Jurkat, Clone E6-1 (cell line): Measurements from ENCODE around the gene PDCD7.
A peak's percentile ranks its signal among the peaks of the same experiment; 100 is the strongest.
"Not testable (repeated sequence)": the region's sequence is repeated elsewhere in the genome, so short reads cannot be mapped to it uniquely, and the experiment has no call there.

Experiments
- DNase-seq: peaks from one replicate; pipeline ENCODE4 v3.0.0-alpha.2; 2011; ENCODE audit warnings: low read depth, low spot score
- H3K4me3 ChIP-seq: 2 replicates; pipeline ENCODE4 v1.5.1; 2011; ENCODE audit warnings: mild to moderate bottlenecking, low read length, control low read depth, moderate library complexity

Gene PDCD7

GRCh38 chr15:65134538-65134937 is 930 bp upstream of the PDCD7 start:
- peak overlapping the region; percentile 69 for H3K4me3 ChIP-seq
- DNase-seq = no peak

GRCh38 chr15:65132878-65133547 is 595 bp downstream of the PDCD7 start:
- DNase-seq = no peak
- H3K4me3 ChIP-seq = peak overlapping the region; percentile 69

DNA sequence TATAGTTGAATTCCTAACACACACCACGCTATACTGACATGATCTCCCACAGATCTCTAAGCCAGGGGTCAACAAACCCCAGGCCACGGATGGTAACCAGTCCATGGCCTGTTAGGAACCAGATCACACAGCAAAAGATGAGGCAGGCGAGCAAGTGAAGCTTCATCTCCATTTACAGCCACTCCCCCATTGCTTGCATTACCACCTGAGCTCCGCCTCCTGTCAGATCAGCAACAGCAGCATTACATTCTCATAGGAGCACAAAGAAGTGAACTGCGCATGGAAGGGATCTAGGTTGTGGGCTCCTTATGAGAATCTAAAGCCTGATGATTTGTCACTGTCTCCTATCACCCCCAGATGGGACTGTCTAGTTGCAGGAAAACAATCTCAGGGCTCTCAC is 2.7 kb downstream of the PDCD7 start:
- H3K4me3 ChIP-seq = no peak overlapping the region
- DNase-seq = no peak

- no peak overlapping the region for H3K4me3 ChIP-seq
- DNase-seq = no peak
Measured at GRCh38 chr15:65115542-65115941, 18.1 kb downstream of the PDCD7 start.

GRCh38 chr15:65115086-65115485 is 18.5 kb downstream of the PDCD7 start, which contains the start of gene UBAP1L:
Gene UBAP1L, minus strand, starts transcription at chr15:65115200. Its CDS starts 8,985 bp downstream, at chr15:65106215.
- no peak for DNase-seq
- no peak within 1 kb of the TSS for H3K4me3 ChIP-seq

- no peak overlapping the region for H3K4me3 ChIP-seq
- DNase-seq = no peak
Measured at GRCh38 chr15:65110676-65111292, 22.8 kb downstream of the PDCD7 start.

GRCh38 chr15:65106011-65106590 is 27.5 kb downstream of the PDCD7 start:
- no peak for DNase-seq
- no peak overlapping the region for H3K4me3 ChIP-seq

DNA sequence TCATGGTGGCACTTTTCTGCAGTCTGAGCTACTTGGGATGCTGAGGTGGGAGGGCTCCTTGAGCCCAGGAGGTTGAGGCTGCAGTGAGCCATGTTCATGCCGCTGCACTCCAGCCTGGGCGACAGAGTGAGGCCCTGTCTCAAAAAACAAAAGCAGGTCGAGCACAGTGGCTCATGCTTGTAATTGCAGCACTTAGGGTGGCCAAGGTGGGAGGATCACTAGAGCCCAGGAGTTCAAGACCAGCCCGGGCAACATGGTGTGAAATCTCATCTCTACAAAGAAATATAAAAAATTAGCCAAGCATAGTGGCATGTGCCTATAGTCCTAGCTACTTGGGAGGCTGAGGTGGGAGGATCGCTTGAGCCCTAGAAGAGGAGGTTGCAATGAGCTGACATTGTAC is 28.6 kb downstream of the PDCD7 start:
- DNase-seq = no peak
- no peak overlapping the region for H3K4me3 ChIP-seq

GRCh38 chr15:65102912-65103311 is 30.7 kb downstream of the PDCD7 start:
- DNase-seq = no peak
- no peak overlapping the region for H3K4me3 ChIP-seq

DNA sequence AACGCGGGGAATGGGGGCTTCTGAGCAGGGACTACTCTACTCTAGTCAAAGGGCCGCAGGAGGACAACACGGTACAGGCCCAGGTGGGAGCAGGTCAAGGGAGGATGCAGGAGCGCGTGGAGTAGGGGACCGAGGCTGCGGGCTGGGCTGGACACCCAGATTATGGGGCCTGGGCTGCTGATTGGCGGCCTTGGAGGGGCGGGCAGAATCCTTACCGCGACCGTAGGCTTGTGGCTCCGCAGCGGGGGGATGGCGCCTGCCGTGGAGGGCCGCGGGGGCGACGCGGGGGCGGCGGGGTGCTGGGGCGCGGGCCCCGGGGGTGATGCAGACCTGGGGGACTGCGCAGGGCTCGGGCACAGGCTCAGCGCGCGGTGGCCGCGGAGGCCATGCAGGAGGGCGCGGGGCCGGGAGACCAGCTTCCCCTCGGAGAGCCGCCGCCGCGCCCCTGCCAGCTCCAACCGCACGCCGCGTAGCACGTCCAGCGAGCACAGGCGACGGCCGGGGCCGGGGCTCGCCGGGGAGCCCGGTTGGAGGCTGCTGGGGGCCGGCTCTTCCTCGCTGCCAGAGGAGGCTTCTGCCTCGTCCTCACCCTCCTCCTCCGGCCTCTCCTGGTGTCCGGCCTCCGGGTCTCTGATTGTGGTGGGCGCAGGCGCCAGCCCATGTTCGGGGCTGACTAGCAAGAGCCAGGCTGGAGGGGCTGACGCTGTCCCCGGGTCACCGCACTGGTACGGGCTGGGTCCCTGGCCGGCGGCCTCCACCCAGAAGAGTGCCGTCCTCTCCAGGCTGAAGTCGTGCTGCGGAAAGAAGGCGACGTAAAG is 31.5 kb downstream of the PDCD7 start:
- no peak for DNase-seq
- H3K4me3 ChIP-seq = no peak overlapping the region

DNA sequence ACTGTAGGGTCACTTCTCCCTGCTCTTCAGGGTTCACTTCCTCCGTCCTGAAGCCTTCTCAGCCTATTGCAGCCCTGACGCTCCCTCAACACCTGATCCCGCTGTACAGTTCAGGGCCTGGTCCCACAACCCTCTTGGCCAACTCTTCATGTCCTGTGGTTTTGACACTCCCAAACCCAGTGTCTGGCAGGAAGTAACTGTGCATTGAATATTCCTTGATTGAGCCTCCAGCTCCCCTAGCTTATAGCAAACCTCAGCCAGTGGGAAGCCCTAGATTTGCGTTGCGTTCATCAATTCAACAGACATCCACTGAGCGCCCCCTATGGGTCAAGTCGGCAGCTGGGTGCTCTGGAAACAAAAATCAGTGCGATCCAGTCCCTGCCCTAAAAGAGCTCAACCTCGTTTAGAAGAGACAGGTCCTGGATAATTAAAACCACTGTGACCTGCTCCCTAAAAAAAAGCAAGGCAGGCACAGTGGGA is 32.2 kb downstream of the PDCD7 start:
- peak; percentile 41 for DNase-seq
- H3K4me3 ChIP-seq = no peak overlapping the region

GRCh38 chr15:65100442-65100841 is 33.2 kb downstream of the PDCD7 start:
- DNase-seq = no peak
- no peak overlapping the region for H3K4me3 ChIP-seq

DNA sequence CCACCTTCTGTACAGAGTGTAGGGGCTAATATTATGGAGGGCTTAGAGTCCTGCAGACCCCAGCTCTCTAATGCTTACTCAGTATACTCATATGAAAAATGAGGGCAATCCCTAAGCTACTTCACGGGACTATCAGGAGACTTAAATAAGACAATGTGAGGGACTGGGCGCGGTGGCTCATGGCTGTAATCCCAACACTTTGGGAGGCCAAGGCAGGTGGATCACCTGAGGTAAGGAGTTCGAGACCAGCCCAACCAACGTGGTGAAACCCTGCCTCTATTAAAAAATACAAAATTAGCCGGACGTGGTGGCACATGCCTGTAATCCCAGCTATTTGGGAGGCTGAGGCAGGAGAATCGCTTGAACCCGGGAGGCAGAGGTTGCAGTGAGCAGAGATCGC is 33.8 kb downstream of the PDCD7 start:
- DNase-seq, H3K4me3 ChIP-seq: not testable (repeated sequence)

DNA sequence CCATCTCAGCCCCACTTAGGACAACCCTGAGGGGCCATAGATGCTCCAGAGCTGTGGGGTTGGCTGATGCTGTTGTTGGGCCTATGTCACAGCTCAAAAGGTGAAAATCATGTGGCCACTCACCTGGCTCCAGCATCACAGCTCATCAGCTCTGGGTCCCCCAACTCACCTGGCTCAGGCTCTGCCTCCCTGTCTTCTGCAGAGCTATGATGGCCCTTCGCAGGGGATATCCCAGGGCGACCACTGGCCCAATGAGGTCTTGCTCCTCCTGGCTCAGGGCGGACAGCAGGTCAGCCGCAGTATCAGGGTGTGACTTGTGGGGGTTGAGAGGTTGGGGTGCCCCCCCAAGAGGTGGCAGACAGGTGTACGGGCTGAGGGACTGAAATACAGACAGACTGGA is 34.3 kb downstream of the PDCD7 start:
- no peak overlapping the region for H3K4me3 ChIP-seq
- no peak for DNase-seq

DNA sequence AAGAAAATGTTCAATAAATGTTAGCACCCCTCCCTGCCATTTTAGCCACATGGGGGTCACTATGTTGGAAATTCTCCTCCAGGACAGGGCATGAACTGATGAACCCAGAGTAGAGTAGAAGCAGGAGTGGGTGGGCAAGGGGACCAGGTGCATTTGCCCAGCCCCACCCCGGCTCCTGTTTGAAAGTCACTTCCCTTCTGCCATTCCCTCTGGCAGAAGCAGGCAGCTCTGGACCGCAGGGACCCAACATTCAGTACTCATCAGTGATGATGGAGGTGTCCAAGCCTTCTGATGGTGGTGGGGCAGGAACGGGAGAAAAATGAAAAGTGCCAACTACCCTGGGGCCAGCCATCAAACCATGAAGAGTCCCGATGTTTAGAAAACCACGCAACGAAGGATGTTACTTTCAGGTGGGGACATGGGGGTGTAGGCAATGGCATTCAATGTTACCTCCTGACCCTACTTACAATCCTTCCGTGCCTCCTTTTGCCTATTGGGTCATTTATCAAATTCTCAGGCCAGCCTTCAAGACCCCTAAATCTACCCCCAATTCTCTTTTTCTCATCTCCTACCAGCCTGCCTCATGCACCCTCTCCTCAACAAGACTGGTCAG is 35.9 kb downstream of the PDCD7 start:
- DNase-seq = no peak

DNA sequence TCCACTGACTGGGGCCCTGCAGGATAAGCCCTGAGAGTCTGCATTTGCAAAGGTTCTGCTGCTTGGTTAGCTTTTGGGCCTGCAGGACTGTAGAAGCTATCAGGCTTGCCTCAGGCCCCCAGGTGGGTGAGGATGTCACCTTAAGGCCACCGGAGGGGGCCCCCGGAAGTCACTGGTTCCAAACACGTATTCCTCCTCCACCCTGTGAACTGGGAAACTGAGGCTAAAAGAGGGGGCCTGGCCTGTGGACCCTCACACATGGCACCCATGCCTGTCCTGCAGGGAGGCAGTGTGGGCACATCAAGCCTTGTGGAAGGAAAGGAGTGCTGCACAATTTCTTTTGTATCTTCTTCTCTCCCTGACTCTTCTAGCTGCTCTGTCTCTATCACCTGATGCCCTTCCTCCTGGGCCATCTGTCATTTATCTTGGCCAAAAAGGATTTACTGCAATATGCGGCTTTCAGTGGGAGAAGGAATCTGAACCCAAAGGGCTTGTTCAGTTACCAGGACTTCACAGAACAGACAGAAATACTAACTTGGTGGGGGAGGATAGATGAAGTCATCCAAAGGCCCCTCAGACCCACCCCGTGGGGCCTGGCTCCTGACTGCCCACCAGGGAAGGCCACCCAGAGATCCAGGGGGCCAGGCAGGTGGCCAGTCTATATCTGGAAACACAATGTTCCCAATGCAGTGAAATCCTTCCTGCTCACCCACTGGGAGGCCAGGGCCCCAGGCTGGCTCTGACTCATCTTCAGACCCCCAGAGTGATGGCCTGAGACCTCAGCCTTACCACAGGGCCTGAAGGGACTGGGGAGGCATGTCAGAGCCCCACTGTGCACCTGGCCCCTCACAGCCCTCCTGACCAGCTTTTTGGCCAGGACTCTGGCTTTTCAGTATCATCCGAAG is 36.9 kb downstream of the PDCD7 start:
- DNase-seq = no peak
- H3K4me3 ChIP-seq = no peak overlapping the region

More for the DNA sequence above, 35.9 kb downstream of the PDCD7 start:
- no peak overlapping the region for H3K4me3 ChIP-seq

DNA sequence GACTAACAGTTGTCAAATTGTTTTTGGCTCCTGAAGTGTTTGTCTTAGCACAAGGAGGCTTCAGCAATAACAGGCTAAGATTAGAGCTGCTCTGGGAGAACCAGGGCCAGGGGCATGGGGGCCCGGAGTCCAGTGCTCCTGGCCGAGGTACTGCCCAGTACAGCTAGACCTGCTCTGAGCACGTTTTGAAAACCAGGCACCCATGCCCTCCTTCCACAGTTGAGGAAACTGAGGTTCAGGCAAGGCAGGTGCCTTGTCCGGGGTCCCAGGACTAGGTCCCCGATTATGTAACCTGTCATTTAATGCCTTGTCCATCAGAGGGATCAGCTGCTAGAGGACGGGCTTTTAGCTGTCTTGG is 37.9 kb downstream of the PDCD7 start:
- no peak for DNase-seq
- no peak overlapping the region for H3K4me3 ChIP-seq

DNA sequence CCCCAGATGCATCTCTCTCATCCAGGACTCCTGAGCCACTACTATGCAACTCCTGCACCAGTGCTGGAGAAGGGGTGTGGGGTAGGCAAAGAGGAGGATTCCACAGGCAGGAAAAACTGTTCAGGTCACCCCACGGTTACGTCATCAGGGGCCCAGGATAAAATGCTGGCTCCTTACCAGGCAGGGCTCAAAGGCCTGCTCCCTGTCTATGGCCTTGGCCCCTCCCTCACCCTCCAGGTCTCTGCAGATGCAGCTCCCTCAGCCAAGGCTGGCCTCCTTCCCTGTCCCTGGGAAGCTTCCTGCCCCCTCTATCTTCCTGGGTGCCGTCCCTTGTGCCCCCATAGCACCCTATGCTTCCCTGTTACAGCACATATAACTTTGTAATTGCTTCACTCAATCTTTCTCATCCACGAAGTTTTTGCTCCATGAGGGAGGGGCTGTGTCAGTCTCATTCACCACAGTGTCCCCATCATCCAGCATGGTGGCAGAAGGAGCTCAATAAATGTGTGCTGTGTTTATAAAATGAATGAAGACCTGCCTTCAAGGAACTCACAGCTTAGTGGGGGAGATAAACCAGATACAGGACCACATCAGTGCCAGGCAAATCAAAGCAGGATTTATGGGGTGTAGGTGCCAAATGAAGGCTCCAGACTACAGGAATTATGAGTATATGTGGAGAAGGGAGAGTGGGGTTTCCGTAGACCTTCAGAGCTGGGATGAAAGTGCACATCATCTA is 38.4 kb downstream of the PDCD7 start:
- no peak overlapping the region for H3K4me3 ChIP-seq
- no peak for DNase-seq
